Umbilical cord (tissue), 2 donors: ENCODE measurements around the gene THRAP3. TPM values are rescaled to one million over a fixed set of nuclear protein-coding genes. Genes with fewer than 3 reads are reported as not detected.
"Not testable (repeated sequence)": the region's sequence is repeated elsewhere in the genome, so short reads cannot be mapped to it uniquely, and the experiment has no call there.

Experiments used
- DNase-seq: peaks from one replicate; pipeline ENCODE4 v3.0.0-alpha.2; 2015; ENCODE audit warnings: low spot score
- total RNA-seq: library from RNA; depleted of rRNA; stranded (reverse); fragments of >200 nt; gene quantifications from one replicate; pipeline ENCODE4 v1.2.3, GENCODE V29; 2014; ENCODE audit warnings: low replicate concordance; ENCODE audit not compliant: insufficient read depth

The THRAP3 gene, protein sequence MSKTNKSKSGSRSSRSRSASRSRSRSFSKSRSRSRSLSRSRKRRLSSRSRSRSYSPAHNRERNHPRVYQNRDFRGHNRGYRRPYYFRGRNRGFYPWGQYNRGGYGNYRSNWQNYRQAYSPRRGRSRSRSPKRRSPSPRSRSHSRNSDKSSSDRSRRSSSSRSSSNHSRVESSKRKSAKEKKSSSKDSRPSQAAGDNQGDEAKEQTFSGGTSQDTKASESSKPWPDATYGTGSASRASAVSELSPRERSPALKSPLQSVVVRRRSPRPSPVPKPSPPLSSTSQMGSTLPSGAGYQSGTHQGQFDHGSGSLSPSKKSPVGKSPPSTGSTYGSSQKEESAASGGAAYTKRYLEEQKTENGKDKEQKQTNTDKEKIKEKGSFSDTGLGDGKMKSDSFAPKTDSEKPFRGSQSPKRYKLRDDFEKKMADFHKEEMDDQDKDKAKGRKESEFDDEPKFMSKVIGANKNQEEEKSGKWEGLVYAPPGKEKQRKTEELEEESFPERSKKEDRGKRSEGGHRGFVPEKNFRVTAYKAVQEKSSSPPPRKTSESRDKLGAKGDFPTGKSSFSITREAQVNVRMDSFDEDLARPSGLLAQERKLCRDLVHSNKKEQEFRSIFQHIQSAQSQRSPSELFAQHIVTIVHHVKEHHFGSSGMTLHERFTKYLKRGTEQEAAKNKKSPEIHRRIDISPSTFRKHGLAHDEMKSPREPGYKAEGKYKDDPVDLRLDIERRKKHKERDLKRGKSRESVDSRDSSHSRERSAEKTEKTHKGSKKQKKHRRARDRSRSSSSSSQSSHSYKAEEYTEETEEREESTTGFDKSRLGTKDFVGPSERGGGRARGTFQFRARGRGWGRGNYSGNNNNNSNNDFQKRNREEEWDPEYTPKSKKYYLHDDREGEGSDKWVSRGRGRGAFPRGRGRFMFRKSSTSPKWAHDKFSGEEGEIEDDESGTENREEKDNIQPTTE
- 53.4 TPM for total RNA-seq

DNA sequence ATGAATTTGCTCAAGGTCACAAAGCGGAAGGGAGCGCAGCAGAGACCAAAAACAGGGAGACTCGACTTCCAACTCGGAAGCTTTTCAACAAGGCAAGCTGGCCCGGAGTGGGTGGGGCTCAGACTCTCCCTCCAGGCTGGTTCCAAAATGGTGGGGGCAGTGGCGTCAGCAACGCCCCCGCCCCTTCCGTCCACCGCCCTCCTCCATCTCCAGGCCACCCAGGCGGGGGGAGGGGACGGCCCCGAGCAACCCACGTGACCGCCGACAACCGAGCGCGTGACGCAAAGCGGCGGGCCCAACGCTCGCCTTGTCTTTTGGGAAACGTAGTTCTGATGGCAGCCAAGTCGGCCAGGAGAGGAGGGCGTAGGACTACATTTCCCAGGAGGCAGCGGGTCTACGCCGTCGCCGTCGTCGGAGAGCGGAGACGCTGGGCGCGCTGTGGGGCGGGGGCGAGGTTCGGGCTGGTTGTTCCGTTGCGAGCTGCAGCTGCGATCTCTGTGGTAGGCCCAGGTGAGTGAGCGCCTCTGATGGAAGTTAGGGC, at the start of gene THRAP3:
TSS of gene THRAP3 (plus strand) at position 448 of the 541 bp plus-strand sequence. CDS start 58,121 bp downstream, outside the sequence.
- DNase-seq = peak; percentile 100

DNA sequence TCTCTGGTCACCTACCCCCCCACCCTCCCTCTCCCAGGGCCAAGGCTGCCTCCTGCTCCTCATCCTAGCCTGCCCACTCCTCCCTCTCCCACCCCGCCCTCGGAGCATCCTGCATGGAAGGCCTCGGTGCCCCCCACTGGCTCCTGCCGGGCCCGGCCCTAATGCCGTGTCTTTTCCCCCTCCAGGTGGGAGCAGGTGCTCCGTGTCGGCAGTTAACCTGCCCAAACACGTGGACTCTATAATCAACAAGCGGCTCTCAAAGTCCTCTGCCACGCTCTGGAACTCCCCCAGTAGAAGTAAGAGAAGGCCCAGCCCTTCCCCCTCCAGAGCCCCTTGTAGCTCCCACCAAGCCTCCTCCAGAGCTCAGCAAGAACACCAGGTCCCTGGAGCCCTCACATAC, 49.5 kb upstream of the THRAP3 start:
- DNase-seq = no peak

GRCh38 chr1:36175137-36176095, 48.8 kb upstream of the THRAP3 start:
- DNase-seq = peak; percentile 41

- no peak for DNase-seq
Measured at GRCh38 chr1:36176106-36176949, 47.9 kb upstream of the THRAP3 start.

DNA sequence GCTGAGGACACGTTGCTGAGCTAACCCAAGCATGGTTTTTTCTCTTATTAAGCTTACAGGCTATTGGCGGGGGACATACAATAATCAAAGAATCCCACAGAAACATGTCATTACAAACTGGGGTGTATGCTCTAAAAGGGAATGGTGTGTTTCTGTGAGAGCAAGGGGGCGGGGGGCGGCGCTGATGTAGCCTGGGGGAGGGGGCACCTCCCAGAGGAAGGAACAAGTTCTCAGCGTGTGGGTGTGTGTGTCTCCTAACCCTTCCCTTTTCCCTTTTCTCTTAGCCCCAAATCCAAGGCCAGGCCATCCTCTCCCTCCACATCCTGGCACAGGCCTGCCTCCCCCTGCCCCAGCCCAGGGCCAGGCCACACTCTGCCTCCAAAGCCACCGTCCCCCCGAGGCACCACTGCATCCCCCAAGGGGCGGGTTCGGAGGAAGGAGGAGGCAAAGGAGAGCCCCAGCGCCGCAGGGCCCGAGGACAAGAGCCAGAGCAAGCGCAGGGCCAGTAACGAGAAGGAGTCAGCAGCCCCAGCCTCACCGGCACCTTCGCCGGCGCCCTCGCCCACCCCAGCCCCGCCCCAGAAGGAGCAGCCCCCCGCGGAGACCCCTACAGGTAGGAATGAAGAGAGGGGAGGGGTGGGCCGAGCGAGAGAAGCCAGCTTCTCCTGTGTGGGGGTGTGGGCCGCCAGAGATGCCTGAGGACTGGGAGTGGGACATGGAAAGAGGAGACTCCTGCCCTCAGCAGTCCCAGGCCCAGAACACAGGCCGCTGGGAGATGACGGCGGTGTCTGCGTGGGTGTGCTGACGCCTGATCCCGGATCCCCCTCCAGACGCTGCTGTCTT, 46.4 kb upstream of the THRAP3 start:
- no peak for DNase-seq

- DNase-seq = no peak
Measured at GRCh38 chr1:36178471-36179219, 45.6 kb upstream of the THRAP3 start.

DNA sequence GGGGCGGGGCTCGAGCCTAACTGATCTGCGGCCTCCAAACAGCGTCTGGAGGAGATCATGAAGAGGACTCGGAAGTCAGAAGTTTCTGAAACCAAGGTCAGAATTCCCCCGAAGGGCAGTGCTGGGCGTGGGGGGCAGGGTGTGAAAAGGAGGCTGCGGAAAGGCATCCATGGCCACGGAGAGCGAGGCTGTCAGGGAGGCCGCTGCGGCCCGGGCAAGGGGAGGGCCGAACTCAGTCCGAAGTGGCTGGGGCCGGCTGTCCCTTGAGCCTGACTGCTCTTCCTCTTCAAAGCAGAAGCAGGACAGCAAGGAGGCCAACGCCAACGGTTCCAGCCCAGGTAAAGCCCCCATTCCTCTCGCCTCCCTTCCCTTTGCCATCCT, 45.0 kb upstream of the THRAP3 start:
- DNase-seq = no peak

DNA sequence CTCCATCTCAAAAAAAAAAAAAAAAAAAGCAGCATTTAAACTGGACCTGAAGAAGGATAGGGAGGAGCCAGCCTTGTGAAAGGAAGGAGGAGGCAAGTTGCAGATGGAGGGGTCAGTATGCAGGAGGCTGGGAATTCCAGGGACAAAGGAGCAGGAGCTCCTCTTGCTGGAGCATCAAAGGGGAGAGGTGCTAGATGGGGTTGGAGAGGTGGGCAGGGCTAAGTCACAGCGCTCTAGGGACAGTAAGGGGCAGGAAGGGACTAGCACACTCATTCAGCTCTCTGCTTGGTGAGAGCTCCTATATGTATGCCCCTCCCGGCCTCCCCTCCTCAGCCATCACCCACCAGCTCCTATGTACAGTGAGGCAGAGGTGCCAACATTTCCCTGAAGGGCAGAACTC, 41.5 kb upstream of the THRAP3 start:
- DNase-seq = no peak

DNA sequence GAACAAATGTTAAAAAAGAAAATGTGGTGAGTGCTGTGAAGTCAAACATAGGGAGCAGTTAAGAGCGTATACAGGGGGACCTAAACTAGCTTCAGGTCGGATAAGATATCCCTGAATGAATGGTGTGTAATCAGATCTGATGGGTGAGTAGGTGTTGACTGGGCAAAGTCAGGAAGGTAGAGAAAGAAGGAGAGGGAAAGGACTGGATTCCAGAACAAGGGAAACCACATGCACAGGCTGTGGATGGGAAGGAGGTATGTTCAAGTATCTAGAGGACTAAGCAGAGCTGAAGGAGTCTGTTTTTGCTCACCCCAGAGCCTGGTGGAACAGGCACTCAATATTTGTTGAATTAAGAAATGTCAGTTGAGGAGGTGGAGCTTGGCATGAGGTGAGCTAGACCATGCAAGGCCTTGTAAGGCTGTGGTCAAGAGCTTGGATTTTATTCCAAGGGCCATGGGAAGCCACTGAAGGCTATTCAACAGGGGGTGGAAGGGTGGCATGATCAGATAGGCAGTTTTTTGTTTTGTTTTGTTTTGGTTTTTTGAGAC, 40.9 kb upstream of the THRAP3 start:
- DNase-seq = peak; percentile 67

DNA sequence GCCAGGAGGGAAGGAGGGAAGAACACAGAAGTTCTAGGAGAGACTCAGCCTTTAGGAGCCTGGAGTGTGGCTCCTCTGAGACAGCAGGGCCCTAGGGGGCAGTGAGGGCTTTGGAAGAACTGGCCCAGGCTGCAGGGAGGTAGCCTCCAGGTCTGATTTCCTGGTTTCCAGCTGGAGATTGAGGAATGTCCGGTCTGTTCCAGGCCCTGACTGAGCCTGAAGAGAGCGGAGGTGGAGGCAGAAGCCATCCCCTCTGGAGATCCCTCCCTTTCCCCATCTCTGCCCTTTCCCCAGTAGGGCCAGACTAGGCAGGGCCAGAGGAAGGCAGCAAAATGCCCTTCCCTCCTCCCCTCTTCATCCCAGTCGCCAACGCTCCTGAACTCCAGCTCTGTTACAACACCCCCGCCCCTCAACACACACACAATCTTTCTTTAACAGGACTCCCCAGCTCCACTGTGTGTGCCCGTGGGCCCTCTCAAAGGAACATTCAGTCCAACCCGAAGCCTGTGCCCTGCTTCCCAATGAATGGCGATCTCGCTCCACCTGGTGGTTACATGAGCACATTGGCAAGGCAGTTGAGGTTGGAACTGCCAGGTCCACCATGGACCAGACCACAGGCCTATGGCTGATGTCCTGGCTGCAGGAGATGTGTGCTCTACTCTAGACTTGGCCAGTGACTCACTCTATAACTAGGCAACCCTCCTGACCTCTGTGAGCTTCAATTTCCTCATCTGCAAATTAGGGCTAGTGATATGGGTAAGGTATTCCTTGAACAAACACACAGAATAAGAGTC, 36.2 kb upstream of the THRAP3 start:
- DNase-seq = peak; percentile 93

DNA sequence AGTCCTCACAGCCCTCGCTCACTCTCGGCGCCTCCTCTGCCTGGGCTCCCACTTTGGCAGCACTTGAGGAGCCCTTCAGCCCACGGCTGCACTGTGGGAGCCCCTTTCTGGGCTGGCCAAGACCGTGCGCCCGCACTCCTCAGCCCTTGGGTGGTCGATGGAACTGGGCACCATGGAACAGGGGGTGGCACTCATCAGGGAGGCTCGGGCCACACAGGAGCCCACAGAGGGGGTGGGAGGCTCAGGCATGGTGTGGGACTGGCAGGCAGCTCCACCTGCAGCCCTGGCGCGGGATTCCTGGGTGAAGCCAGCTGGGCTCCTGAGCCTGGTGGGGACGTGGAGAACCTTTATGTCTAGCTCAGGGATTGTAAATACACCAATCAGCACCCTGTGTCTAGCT, 27.4 kb upstream of the THRAP3 start:
- not testable (repeated sequence) for DNase-seq

DNA sequence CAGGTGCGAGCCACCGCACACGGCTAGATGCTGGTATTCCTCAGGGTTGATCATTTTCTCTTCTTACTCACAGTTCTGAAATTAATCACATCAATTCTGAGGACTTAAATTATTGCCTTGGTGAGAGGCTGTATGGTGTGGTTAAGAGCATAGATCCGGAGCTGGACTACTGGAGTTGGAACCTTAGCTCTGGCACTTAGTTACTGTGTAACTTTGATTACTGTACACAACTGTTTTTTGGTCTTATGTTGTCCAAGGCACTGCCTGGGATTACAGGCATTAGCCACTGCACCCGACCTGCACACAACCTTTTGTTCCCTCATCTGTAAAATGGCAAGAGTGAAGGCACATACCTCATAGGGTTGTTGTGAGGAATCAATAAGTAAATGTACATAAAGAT, 25.6 kb upstream of the THRAP3 start:
- no peak for DNase-seq

DNA sequence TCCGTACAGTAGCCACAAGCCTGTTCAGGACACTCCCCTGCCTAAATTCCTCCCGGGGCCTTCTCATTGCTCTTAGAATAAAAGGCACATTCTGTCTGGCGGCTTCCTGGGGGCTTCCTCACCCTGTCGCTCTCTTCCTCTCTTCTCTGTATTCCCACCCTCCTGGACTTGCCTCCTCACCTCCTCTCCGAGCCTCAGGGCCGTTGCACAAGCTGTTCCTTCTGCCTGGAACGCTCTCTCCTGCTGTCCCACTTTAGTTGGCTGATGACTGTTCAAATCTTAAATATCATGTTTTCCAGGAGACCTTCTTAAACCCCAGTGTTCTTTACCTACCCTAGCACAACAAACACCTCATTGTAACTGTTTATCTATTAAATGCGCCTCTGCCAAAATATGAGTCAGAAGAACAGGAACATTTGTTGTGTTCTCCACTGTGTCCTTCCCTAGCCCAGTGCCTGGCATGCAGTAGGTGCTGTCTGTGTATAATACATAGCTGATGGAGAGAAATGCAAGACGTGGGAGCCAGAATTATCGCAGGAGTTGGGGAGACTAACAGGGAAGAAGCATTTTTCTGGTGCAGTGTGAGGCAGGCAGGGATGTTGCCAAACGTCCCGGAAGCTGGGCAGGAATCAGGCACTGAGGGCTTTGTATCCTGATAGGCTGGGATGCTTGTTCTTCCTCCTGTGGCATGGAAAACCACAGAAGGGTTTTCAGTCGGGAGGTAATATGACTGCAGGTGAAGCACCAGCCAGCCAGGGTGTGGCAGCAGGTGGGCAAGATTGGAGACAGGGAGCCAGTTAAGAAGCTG, 24.1 kb upstream of the THRAP3 start:
- no peak for DNase-seq

GRCh38 chr1:36203027-36203553, 21.2 kb upstream of the THRAP3 start:
- DNase-seq = no peak

DNA sequence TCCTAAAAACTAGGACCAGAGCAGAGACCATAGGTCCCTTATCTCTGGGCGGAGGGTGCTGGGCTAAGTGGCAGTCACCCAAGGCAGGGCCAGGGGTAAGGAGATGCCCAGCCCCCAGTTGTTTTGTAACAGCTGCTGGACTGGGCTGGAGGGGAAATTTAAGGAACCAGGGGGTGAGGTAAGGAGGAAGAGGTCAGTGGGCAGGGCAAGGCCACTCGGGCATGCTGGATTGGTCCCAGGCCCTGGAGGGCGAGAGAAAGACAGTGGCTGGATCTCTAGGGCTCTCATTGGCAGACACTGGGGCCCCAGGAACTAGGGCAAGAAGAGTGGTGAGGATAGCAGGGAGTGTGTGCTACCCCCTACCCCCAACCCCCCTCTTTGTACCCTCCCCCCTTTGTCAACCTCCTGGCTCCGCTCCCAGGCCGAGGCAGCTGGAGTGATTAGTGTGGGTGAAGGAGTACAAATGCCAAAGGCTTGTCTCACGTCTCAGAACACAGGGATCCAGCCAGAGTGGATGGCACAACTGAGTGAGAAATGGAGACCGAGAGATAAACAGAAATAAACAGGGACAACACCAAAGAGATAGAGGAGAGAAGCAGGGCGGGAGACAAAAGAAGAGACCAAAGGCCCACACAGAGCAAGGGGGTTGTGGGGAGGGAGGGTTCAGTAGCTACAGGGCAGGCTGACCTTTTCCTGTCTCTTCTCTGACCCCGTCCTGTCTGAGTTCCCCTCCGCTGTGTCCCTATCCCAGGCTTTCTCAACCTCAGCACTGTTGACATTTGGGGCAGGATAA, 20.5 kb upstream of the THRAP3 start:
- peak; percentile 54 for DNase-seq
